Breast epithelium (tissue), 4 donors: ENCODE measurements around the gene FAM131C. TPM values are rescaled to one million over a fixed set of nuclear protein-coding genes. Genes with fewer than 3 reads are reported as not detected.

Experiments
- DNase-seq, 2 donors: peaks; one replicate each; pipeline ENCODE4 v3.0.0-alpha.2; 2019; ENCODE audit warnings: low spot score in 2 of 2
- H3K27ac ChIP-seq, 2 donors: fragments of 200-600 bp; sonication (generic) in 1 of 2; one replicate each; pipeline ENCODE4 v1.5.1; 2016 to 2019; ENCODE audit warnings: mild to moderate bottlenecking in 1 of 2
- H3K27me3 ChIP-seq, 2 donors: fragments of 200-600 bp; sonication (generic) in 1 of 2; one replicate each; pipeline versions ENCODE4 v1.5.1 to v1.6.0; 2017 to 2019; ENCODE audit warnings: control low read depth in 1 of 2, mild to moderate bottlenecking in 1 of 2
- H3K36me3 ChIP-seq: fragments of 200-600 bp; one replicate; pipeline ENCODE4 v1.5.1; 2019
- H3K4me1 ChIP-seq, 2 donors: fragments of 200-600 bp; sonication (generic); one replicate each; pipeline ENCODE4 v1.5.1; 2016 to 2019; ENCODE audit warnings: control low read depth in 1 of 2
- H3K4me3 ChIP-seq, 3 donors: fragments of 200-600 bp; sonication (generic); 1 replicate in 2 of 3; 2 replicates in 1 of 3; pipeline ENCODE4 v1.5.1; 2016 to 2019; ENCODE audit warnings: mild to moderate bottlenecking in 3 of 3, moderate library complexity in 2 of 3
- H3K9me3 ChIP-seq, 2 donors: fragments of 200-600 bp; sonication (generic) in 1 of 2; one replicate each; pipeline ENCODE4 v1.5.1; 2016 to 2019; ENCODE audit warnings: control low read depth in 1 of 2
- POLR2A ChIP-seq: fragments of 450-650 bp; IDR thresholded peaks from one replicate; pipeline ENCODE4 v1.6.1; 2016; ENCODE audit warnings: antibody characterized with exemption, mild to moderate bottlenecking, moderate library complexity
- POLR2AphosphoS5 ChIP-seq, 3 donors: sonication (generic); formaldehyde crosslinking; IDR thresholded peaks; one replicate each; pipeline ENCODE4 v1.6.1; 2017; ENCODE audit warnings: antibody characterized with exemption in 3 of 3
- intact Hi-C: fragments of 100-400 bp; cut with DNase I; formaldehyde crosslinking; loops from one replicate; pipeline ENCODE4 v1.15.1; 2023; ENCODE audit warnings: low total_unique reads
- total RNA-seq, 3 donors: library from RNA; depleted of rRNA; stranded (reverse); fragments of >200 nt; gene quantifications; one replicate each; pipeline ENCODE4 v1.1.0, GENCODE V29; 2016
- TF ChIP-seq, protein P1 (sequence below), 3 donors: fragments of 450-650 bp; IDR thresholded peaks; one replicate each; pipeline ENCODE4 v1.5.1; 2016 to 2017; ENCODE audit warnings: antibody characterized with exemption in 3 of 3, mild to moderate bottlenecking in 3 of 3, moderate library complexity in 3 of 3

The FAM131C gene
- total RNA-seq, 3 donors from 2014 or later, result not detected

DNA sequence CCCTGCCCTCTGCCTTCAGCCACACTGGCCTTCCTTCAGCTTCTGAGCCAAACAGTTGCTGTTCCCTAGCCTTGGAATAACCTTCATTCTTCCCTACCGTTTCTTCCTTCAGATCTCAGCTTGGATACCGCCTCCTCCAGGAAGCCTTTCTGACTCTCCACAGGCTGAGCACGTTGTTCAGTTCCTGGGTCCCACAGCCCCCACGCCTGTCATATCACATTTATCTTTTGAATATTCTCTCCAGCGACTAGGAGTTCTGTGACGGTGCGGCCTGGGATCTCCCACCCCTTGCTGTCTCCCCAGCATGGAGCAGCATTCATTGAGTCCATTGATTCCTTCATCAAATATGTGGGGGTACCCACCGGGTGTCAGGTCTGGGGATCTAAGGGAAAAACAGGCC lies 43.2 kb upstream of the FAM131C start:
- no peaks in the 10 kb centered on the region for H3K36me3 ChIP-seq
- no peaks in the 10 kb centered on the region for H3K4me1 ChIP-seq
- H3K4me3 ChIP-seq, result no peak overlapping the region
- TF ChIP-seq, protein P1, sequence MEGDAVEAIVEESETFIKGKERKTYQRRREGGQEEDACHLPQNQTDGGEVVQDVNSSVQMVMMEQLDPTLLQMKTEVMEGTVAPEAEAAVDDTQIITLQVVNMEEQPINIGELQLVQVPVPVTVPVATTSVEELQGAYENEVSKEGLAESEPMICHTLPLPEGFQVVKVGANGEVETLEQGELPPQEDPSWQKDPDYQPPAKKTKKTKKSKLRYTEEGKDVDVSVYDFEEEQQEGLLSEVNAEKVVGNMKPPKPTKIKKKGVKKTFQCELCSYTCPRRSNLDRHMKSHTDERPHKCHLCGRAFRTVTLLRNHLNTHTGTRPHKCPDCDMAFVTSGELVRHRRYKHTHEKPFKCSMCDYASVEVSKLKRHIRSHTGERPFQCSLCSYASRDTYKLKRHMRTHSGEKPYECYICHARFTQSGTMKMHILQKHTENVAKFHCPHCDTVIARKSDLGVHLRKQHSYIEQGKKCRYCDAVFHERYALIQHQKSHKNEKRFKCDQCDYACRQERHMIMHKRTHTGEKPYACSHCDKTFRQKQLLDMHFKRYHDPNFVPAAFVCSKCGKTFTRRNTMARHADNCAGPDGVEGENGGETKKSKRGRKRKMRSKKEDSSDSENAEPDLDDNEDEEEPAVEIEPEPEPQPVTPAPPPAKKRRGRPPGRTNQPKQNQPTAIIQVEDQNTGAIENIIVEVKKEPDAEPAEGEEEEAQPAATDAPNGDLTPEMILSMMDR (IDR thresholded peaks at IDR 0.05), result no peak
- TF ChIP-seq POLR2A (no peak), POLR2AphosphoS5 (IDR thresholded peaks at IDR 0.05) (no peak)
- intact Hi-C loops, result no loop called here
- no peak for DNase-seq
- no peaks in the 10 kb centered on the region for H3K27me3 ChIP-seq
- H3K9me3 ChIP-seq, result no peaks in the 10 kb centered on the region
- H3K27ac ChIP-seq, result no peak overlapping the region

DNA sequence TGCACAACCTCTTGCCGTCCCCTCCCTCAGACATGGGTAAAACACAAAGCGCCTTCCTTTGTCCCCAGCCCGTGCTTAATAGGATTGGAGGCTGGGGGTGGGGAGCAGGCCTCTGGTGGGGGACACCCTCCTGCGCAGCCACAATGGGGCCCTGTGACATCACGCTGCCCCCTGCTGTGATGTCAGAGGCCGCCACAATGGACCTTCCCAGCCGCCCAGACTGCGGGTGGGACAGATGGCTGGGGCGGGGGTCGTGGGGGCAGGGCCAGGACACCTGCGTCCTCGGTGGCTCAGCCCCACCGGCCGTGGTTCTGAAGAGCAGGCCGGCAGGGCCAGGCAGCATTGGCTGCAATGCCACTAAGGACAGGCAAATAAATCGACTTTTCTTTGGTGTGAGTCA lies 42.6 kb upstream of the FAM131C start:
- DNase-seq, result no peak
- no peak overlapping the region for H3K4me3 ChIP-seq
- intact Hi-C loops, result no loop called here
- H3K27me3 ChIP-seq, result no peaks in the 10 kb centered on the region
- H3K9me3 ChIP-seq, result no peaks in the 10 kb centered on the region
- H3K4me1 ChIP-seq, result no peaks in the 10 kb centered on the region
- TF ChIP-seq, protein P1 (IDR thresholded peaks at IDR 0.05), result no peak
- TF ChIP-seq POLR2A (no peak), POLR2AphosphoS5 (IDR thresholded peaks at IDR 0.05) (no peak)
- no peaks in the 10 kb centered on the region for H3K36me3 ChIP-seq
- H3K27ac ChIP-seq, result no peak overlapping the region

DNA sequence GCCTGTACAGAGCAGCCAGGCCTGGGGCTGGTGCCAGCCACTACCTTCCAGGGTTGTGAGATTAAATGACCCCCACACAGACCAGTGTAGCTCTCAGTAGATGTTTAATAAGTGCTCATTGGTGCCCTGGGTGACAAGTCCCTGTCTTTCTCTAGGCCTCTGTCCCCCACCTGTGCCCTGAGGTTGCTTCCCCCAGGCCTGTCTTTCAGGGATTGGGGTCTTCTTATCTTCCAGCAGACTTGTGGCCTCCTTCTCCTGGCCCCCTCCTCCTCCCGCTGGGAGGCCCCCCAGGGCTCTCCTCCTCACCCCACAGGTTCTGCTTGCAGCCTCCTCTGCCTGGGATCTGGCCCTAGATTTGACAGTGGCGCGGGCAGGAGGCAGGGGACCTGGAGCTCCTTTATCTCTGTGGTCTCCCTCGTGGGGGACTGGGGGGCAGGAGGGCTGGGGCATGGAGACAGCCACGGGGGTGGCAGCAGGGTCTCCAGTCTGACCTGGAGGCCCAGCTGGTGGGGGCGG lies 42.1 kb upstream of the FAM131C start:
- no peak for DNase-seq
- H3K27me3 ChIP-seq, result no peaks in the 10 kb centered on the region
- no peaks in the 10 kb centered on the region for H3K36me3 ChIP-seq
- no peaks in the 10 kb centered on the region for H3K9me3 ChIP-seq
- no peak overlapping the region for H3K27ac ChIP-seq
- intact Hi-C loops, result loop anchor here (2.0 kb wide), 1 partner anchor 19 kb away; no protein-coding TSS in a partner anchor
- no peak for TF ChIP-seq POLR2AphosphoS5 (IDR thresholded peaks at IDR 0.05)
- TF ChIP-seq, protein P1 (IDR thresholded peaks at IDR 0.05), result no peak
- TF ChIP-seq POLR2A, result no peak
- H3K4me3 ChIP-seq, result no peak overlapping the region
- H3K4me1 ChIP-seq, result no peaks in the 10 kb centered on the region

DNA sequence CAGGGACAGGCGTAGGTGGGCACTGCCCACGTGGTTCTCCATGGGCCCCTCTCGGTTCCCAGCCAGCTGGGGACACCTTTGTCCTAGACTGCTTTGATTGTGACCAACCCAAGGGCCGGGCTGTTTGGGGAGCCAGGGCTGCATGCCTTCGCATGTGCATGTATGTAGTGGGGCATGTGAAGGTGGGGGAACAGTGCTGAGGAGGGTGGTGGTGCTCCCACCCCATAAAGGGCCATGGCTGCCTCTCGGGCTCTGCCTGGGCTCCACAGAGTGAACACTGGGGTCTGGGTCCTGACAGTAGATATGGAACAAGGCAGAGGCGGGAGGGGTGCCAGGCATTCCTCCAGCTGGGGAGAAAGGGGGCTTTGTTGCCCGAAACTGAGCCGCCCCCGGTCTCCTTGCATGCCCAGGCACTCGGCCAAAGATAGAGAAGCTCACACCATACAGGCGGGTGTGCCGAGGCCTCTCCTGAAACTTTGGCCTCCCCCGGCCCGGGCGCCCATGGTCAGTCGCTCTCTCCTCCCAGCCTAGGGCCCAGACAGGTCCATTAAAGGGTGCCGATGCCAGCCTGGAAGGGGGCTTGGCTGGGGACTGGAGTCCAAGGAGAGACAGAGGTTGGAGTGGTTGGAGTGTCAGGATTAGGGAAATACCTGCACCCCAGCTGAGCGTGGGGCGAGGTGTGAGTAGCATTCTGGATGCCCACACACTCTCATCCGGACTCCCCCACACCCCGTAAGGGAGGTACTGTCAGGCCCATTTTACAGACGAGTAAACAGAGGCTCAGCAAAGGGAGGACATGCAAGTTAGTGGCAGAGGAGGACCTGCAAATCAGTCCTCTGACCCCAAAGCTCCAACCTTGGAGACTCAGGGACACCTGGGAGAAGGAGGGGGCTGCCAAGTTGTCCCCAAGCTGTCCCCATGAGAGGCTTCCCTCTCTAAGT lies 41.3 kb upstream of the FAM131C start:
- H3K4me1 ChIP-seq, result no peaks in the 10 kb centered on the region
- TF ChIP-seq, protein P1 (IDR thresholded peaks at IDR 0.05), result no peak
- no peaks in the 10 kb centered on the region for H3K27me3 ChIP-seq
- intact Hi-C loops, result loop anchor here (2.0 kb wide), 1 partner anchor 18 kb away; no protein-coding TSS in a partner anchor
- H3K27ac ChIP-seq, result no peak overlapping the region
- H3K4me3 ChIP-seq, result no peak overlapping the region
- no peaks in the 10 kb centered on the region for H3K9me3 ChIP-seq
- DNase-seq, result no peak
- no peaks in the 10 kb centered on the region for H3K36me3 ChIP-seq
